ENCODE results near the gene VARS1. TPM values are rescaled to one million over a fixed set of nuclear protein-coding genes. Genes with fewer than 3 reads are reported as not detected.

The VARS1 gene
- total RNA-seq, 1 donor from 2014 or later: 53.0 TPM

- no peak overlapping the region for H3K4me3 Mint-ChIP-seq (ENCODE audit: unreplicated experiment)
- TF ChIP-seq CTCF (IDR thresholded peaks at IDR 0.05; ENCODE audit: unreplicated experiment): no peak
Observed at GRCh38 chr6:31792761-31793171, 2.8 kb downstream of the VARS1 start.

GRCh38 chr6:31792090-31792374 lies 3.5 kb downstream of the VARS1 start:
- H3K36me3 Mint-ChIP-seq (ENCODE audit: low read depth, unreplicated experiment): peaks cover 11% of the 10 kb centered on the region
- peaks cover 15% of the 10 kb centered on the region for H3K4me1 Mint-ChIP-seq (ENCODE audit: unreplicated experiment)
- no peak for DNase-seq (ENCODE audit: low spot score)
- peaks cover 8% of the 10 kb centered on the region for H3K27me3 Mint-ChIP-seq (ENCODE audit: unreplicated experiment)
- no peak overlapping the region for H3K27ac Mint-ChIP-seq (ENCODE audit: unreplicated experiment)
- TF ChIP-seq CTCF (IDR thresholded peaks at IDR 0.05; ENCODE audit: unreplicated experiment): no peak
- H3K4me3 Mint-ChIP-seq (ENCODE audit: unreplicated experiment): no peak overlapping the region
- H3K9me3 Mint-ChIP-seq (ENCODE audit: unreplicated experiment): no peaks in the 10 kb centered on the region

More at GRCh38 chr6:31792761-31793171, 2.8 kb downstream of the VARS1 start:
- no peaks in the 10 kb centered on the region for H3K9me3 Mint-ChIP-seq (ENCODE audit: unreplicated experiment)
- H3K4me1 Mint-ChIP-seq (ENCODE audit: unreplicated experiment): peaks cover 18% of the 10 kb centered on the region
- no peak for DNase-seq (ENCODE audit: low spot score)
- H3K27me3 Mint-ChIP-seq (ENCODE audit: unreplicated experiment): peaks cover 8% of the 10 kb centered on the region
- H3K36me3 Mint-ChIP-seq (ENCODE audit: low read depth, unreplicated experiment): peaks cover 12% of the 10 kb centered on the region
- H3K27ac Mint-ChIP-seq (ENCODE audit: unreplicated experiment): no peak overlapping the region

- Mint-ChIP-seq H3K9me3 (ENCODE audit: unreplicated experiment) (no peaks in the 10 kb centered on the region), H3K27ac (ENCODE audit: unreplicated experiment) (no peak overlapping the region), H3K36me3 (ENCODE audit: low read depth, unreplicated experiment) (peaks cover 8% of the 10 kb centered on the region), H3K4me3 (ENCODE audit: unreplicated experiment) (peak overlapping the region; percentile 72), H3K27me3 (ENCODE audit: unreplicated experiment) (peaks cover 6% of the 10 kb centered on the region), H3K4me1 (ENCODE audit: unreplicated experiment) (peaks cover 13% of the 10 kb centered on the region)
- no peak for TF ChIP-seq CTCF (IDR thresholded peaks at IDR 0.05; ENCODE audit: unreplicated experiment)
- peak; percentile 70 for DNase-seq (ENCODE audit: low spot score)
Observed at GRCh38 chr6:31791324-31792089, 4.0 kb downstream of the VARS1 start.

- H3K9me3 Mint-ChIP-seq (ENCODE audit: unreplicated experiment): no peaks in the 10 kb centered on the region
- no peak for DNase-seq (ENCODE audit: low spot score)
- H3K36me3 Mint-ChIP-seq (ENCODE audit: low read depth, unreplicated experiment): peaks cover 13% of the 10 kb centered on the region
- H3K27ac Mint-ChIP-seq (ENCODE audit: unreplicated experiment): no peak overlapping the region
- H3K27me3 Mint-ChIP-seq (ENCODE audit: unreplicated experiment): no peaks in the 10 kb centered on the region
- no peak for TF ChIP-seq CTCF (IDR thresholded peaks at IDR 0.05; ENCODE audit: unreplicated experiment)
- peaks cover under 1% of the 10 kb centered on the region for H3K4me1 Mint-ChIP-seq (ENCODE audit: unreplicated experiment)
- no peak overlapping the region for H3K4me3 Mint-ChIP-seq (ENCODE audit: unreplicated experiment)
Observed at GRCh38 chr6:31785475-31785874, 10.1 kb downstream of the VARS1 start.

GRCh38 chr6:31784098-31784925 lies 11.2 kb downstream of the VARS1 start:
- Mint-ChIP-seq H3K4me1 (ENCODE audit: unreplicated experiment) (no peaks in the 10 kb centered on the region), H3K36me3 (ENCODE audit: low read depth, unreplicated experiment) (peaks cover 13% of the 10 kb centered on the region), H3K4me3 (ENCODE audit: unreplicated experiment) (no peak overlapping the region), H3K9me3 (ENCODE audit: unreplicated experiment) (no peaks in the 10 kb centered on the region), H3K27me3 (ENCODE audit: unreplicated experiment) (no peaks in the 10 kb centered on the region), H3K27ac (ENCODE audit: unreplicated experiment) (no peak overlapping the region)
- no peak for DNase-seq (ENCODE audit: low spot score)
- TF ChIP-seq CTCF (IDR thresholded peaks at IDR 0.05; ENCODE audit: unreplicated experiment): no peak
